Upper lobe of right lung (tissue), 1 donor: ENCODE results near the gene SAPCD1. TPM values are rescaled to one million over a fixed set of nuclear protein-coding genes. Genes with fewer than 3 reads are reported as not detected.

Source experiments
- ATAC-seq: fragments of 200-7000 bp; cut with Tn5 transposase; one replicate; pipeline ENCODE4 v1.9.1; 2020; ENCODE audit warnings: mild to moderate bottlenecking, moderate library complexity
- DNase-seq: peaks from one replicate; pipeline ENCODE4 v3.0.0-alpha.2; 2020
- H3K27ac ChIP-seq: fragments of 200-600 bp; one replicate; pipeline ENCODE4 v1.8.0; 2022
- H3K27me3 ChIP-seq: fragments of 200-600 bp; one replicate; pipeline ENCODE4 v1.8.0; 2022; ENCODE audit warnings: mild to moderate bottlenecking
- H3K36me3 ChIP-seq: fragments of 200-600 bp; one replicate; pipeline ENCODE4 v1.8.0; 2022
- H3K4me1 ChIP-seq: fragments of 200-600 bp; one replicate; pipeline ENCODE4 v1.8.0; 2022
- H3K4me3 ChIP-seq: fragments of 200-600 bp; one replicate; pipeline ENCODE4 v1.8.0; 2022; ENCODE audit warnings: mild to moderate bottlenecking
- H3K9me3 ChIP-seq: fragments of 200-600 bp; one replicate; pipeline ENCODE4 v1.8.0; 2022
- CTCF ChIP-seq: fragments of 200-600 bp; IDR thresholded peaks from one replicate; pipeline ENCODE4 v1.8.0; 2022; ENCODE audit warnings: antibody characterized with exemption
- intact Hi-C: fragments of 100-400 bp; cut with DNase I; formaldehyde crosslinking; loops from one replicate; pipeline ENCODE4 v1.11.0; 2022
- long read RNA-seq: library from polyadenylated mRNA; unstranded; transcript quantifications from one replicate; pipeline ENCODE4 v2.0.0, GENCODE V29; 2021
- total RNA-seq: library from RNA; stranded (reverse); fragmentation: NEBNext Ultra II Directional; extraction: Animal tissue kit (Norgen Biotek cat#: 25700); gene quantifications from one replicate; pipeline ENCODE4 v1.2.1, GENCODE V29; 2021
- donor health status: DM: no; HTN: yes; CAD: no; lungs with severe emphysema.

SAPCD1 gene
- 2.6 TPM for total RNA-seq
- long read RNA-seq, result 0 reads

- H3K27me3 ChIP-seq, result no peaks in the 10 kb centered on the region
- H3K4me3 ChIP-seq, result no peak within 1 kb of the TSS
- intact Hi-C loops, result no loop called here
- H3K4me1 ChIP-seq, result no peaks in the 10 kb centered on the region
- no peak for DNase-seq
- no peaks in the 10 kb centered on the region for H3K36me3 ChIP-seq
- H3K9me3 ChIP-seq, result no peaks in the 10 kb centered on the region
- no peak for ATAC-seq
- TF ChIP-seq CTCF, result no peak
- no peak within 1 kb of the TSS for H3K27ac ChIP-seq
These were observed at the start of gene SAPCD1 for GRCh38 chr6:31762356-31762755. SAPCD1 (plus strand) TSS chr6:31762656; CDS start chr6:31763055, 399 bp downstream.

- TF ChIP-seq CTCF, result no peak
- Histone ChIP-seq H3K27me3 (no peaks in the 10 kb centered on the region), H3K4me3 (no peak overlapping the region), H3K9me3 (no peaks in the 10 kb centered on the region), H3K36me3 (no peaks in the 10 kb centered on the region), H3K4me1 (no peaks in the 10 kb centered on the region), H3K27ac (no peak overlapping the region)
- intact Hi-C loops, result no loop called here
- no peak for DNase-seq
- no peak for ATAC-seq
These were observed 49.0 kb upstream of the SAPCD1 start for GRCh38 chr6:31713465-31713864.

GRCh38 chr6:31713991-31714684 lies 48.3 kb upstream of the SAPCD1 start:
- no peak for TF ChIP-seq CTCF
- Histone ChIP-seq H3K4me3 (no peak overlapping the region), H3K36me3 (no peaks in the 10 kb centered on the region), H3K27ac (no peak overlapping the region), H3K4me1 (no peaks in the 10 kb centered on the region), H3K27me3 (no peaks in the 10 kb centered on the region), H3K9me3 (no peaks in the 10 kb centered on the region)
- no peak for DNase-seq
- intact Hi-C loops, result no loop called here
- ATAC-seq, result no peak

- intact Hi-C loops, result no loop called here
- H3K27me3 ChIP-seq, result no peaks in the 10 kb centered on the region
- DNase-seq (no peak), ATAC-seq (no peak)
- H3K9me3 ChIP-seq, result no peaks in the 10 kb centered on the region
- H3K4me1 ChIP-seq, result no peaks in the 10 kb centered on the region
- no peaks in the 10 kb centered on the region for H3K36me3 ChIP-seq
- no peak within 1 kb of the TSS for H3K4me3 ChIP-seq
- no peak for TF ChIP-seq CTCF
- no peak within 1 kb of the TSS for H3K27ac ChIP-seq
These were observed 47.2 kb upstream of the SAPCD1 start, which contains the start of gene LY6G6D for GRCh38 chr6:31715022-31715958. LY6G6D (plus strand) TSS chr6:31715348; CDS start chr6:31715356, 8 bp downstream.

- no peaks in the 10 kb centered on the region for H3K9me3 ChIP-seq
- no peak for TF ChIP-seq CTCF
- H3K4me3 ChIP-seq, result no peak overlapping the region
- no peak overlapping the region for H3K27ac ChIP-seq
- no peaks in the 10 kb centered on the region for H3K36me3 ChIP-seq
- no peaks in the 10 kb centered on the region for H3K27me3 ChIP-seq
- no peak for ATAC-seq
- intact Hi-C loops, result no loop called here
- DNase-seq, result no peak
- no peaks in the 10 kb centered on the region for H3K4me1 ChIP-seq
These were observed 44.8 kb upstream of the SAPCD1 start for GRCh38 chr6:31717499-31718222.
